Hepatocyte (in vitro differentiated cells): ENCODE data around the gene TSHZ3. TPM values are rescaled to one million over a fixed set of nuclear protein-coding genes. Genes with fewer than 3 reads are reported as not detected.

Experiments
- DNase-seq: peaks from one replicate; pipeline ENCODE4 v3.0.0-alpha.2; 2016; ENCODE audit warnings: low spot score
- H2AFZ ChIP-seq: fragments of 200-600 bp; sonication (generic); 2 replicates; pipeline ENCODE4 v1.6.0; 2016; ENCODE audit warnings: antibody characterized with exemption, mild to moderate bottlenecking
- H3K27ac ChIP-seq: fragments of 200-600 bp; sonication (generic); 2 replicates; pipeline ENCODE4 v1.5.1; 2016; ENCODE audit warnings: mild to moderate bottlenecking
- H3K27me3 ChIP-seq: fragments of 200-600 bp; sonication (generic); 2 replicates; pipeline ENCODE4 v1.6.1; 2016
- H3K36me3 ChIP-seq: fragments of 200-600 bp; sonication (generic); replicated peaks from 2 replicates; pipeline ENCODE4 v1.5.1; 2016; ENCODE audit warnings: low read depth; ENCODE audit not compliant: insufficient read depth
- H3K4me1 ChIP-seq: fragments of 200-600 bp; sonication (generic); 2 replicates; pipeline ENCODE4 v1.5.1; 2016; ENCODE audit warnings: mild to moderate bottlenecking, moderate library complexity; ENCODE audit not compliant: insufficient read depth
- H3K4me2 ChIP-seq: fragments of 200-600 bp; sonication (generic); 2 replicates; pipeline ENCODE4 v1.6.0; 2016
- H3K4me3 ChIP-seq: fragments of 200-600 bp; sonication (generic); 2 replicates; pipeline ENCODE4 v1.5.1; 2016; ENCODE audit warnings: mild to moderate bottlenecking
- H3K79me2 ChIP-seq: fragments of 200-600 bp; sonication (generic); 2 replicates; pipeline ENCODE4 v1.6.0; 2017; ENCODE audit warnings: mild to moderate bottlenecking
- H3K9me2 ChIP-seq: fragments of 200-600 bp; sonication (generic); replicated peaks from 2 replicates; pipeline ENCODE4 v1.6.0; 2017; ENCODE audit warnings: mild to moderate bottlenecking; ENCODE audit not compliant: insufficient read depth
- H3K9me3 ChIP-seq: fragments of 200-600 bp; sonication (generic); 2 replicates; pipeline ENCODE4 v1.5.1; 2016; ENCODE audit warnings: low read depth, mild to moderate bottlenecking
- H4K20me1 ChIP-seq: fragments of 200-600 bp; sonication (generic); 2 replicates; pipeline ENCODE4 v1.6.0; 2016; ENCODE audit warnings: mild to moderate bottlenecking; ENCODE audit not compliant: insufficient read depth, poor library complexity, severe bottlenecking
- EZH2 ChIP-seq: fragments of 200-600 bp; sonication (generic); IDR thresholded peaks from 2 replicates; pipeline ENCODE4 v1.6.1; 2016; ENCODE audit warnings: antibody characterized with exemption, mild to moderate bottlenecking, borderline replicate concordance
- EZH2phosphoT487 ChIP-seq: fragments of 200-600 bp; sonication (generic); IDR thresholded peaks from one replicate; pipeline ENCODE4 v1.6.1; 2018; ENCODE audit warnings: antibody characterized with exemption, mild to moderate bottlenecking, low read depth, moderate library complexity; ENCODE audit not compliant: unreplicated experiment, severe bottlenecking
- WGBS: methylation state at CpG from one replicate; pipeline ENCODE4 v1.1.6; 2016; ENCODE audit warnings: low lambda C conversion rate; ENCODE audit errors: missing lambda C conversion rate; 5-methylcytosine and 5-hydroxymethylcytosine counted together
- polyA plus RNA-seq: library from polyadenylated mRNA; unstranded; fragments of >200 nt; fragmentation: Nextera tagmentation; extraction: Ambion mirVana; gene quantifications from 2 replicates; pipeline ENCODE4 v1.2.1, GENCODE V29; 2016
- total RNA-seq: library from RNA; depleted of rRNA; stranded (reverse); fragments of >200 nt; gene quantifications from 2 replicates; pipeline ENCODE4 v1.2.3, GENCODE V29; 2014
- TF ChIP-seq, protein P1 (sequence below): fragments of 200-600 bp; sonication (generic); IDR thresholded peaks from 2 replicates; pipeline ENCODE4 v1.5.1; 2016; ENCODE audit warnings: antibody characterized with exemption, mild to moderate bottlenecking; ENCODE audit not compliant: poor library complexity

Gene TSHZ3
- total and polyA plus RNA-seq, 2 experiments from 2014 or later, result 4.9 to 5.3 TPM

DNA sequence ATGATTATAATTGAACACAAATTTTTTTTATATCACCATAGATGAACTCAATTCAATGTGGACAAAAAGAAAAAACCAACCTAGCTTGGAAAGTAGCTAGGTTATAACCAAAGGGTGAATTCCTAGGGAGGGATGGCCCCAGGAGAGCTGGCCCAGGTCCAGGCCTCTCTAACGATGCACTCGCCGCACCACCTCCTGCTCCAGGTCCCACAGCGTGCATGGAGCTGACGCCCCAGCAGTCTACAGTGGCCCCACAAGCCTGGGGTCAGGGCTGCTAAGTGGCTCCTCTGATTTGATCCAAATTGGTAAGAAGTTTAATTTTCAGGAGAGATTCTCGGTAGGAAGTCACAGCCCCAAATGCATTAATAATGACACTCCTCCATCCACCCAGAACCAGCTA is 48.8 kb downstream of the TSHZ3 start:
- H4K20me1 ChIP-seq, result no peaks in the 10 kb centered on the region
- no peak overlapping the region for H2AFZ ChIP-seq
- H3K4me3 ChIP-seq, result no peak overlapping the region
- no peaks in the 10 kb centered on the region for H3K4me1 ChIP-seq
- no peak for DNase-seq
- H3K36me3 ChIP-seq, result no peaks in the 10 kb centered on the region
- no peak overlapping the region for H3K27ac ChIP-seq
- TF ChIP-seq EZH2phosphoT487 (no peak), EZH2 (no peak)
- TF ChIP-seq, protein P1, sequence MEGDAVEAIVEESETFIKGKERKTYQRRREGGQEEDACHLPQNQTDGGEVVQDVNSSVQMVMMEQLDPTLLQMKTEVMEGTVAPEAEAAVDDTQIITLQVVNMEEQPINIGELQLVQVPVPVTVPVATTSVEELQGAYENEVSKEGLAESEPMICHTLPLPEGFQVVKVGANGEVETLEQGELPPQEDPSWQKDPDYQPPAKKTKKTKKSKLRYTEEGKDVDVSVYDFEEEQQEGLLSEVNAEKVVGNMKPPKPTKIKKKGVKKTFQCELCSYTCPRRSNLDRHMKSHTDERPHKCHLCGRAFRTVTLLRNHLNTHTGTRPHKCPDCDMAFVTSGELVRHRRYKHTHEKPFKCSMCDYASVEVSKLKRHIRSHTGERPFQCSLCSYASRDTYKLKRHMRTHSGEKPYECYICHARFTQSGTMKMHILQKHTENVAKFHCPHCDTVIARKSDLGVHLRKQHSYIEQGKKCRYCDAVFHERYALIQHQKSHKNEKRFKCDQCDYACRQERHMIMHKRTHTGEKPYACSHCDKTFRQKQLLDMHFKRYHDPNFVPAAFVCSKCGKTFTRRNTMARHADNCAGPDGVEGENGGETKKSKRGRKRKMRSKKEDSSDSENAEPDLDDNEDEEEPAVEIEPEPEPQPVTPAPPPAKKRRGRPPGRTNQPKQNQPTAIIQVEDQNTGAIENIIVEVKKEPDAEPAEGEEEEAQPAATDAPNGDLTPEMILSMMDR, result no peak
- peaks cover 21% of the 10 kb centered on the region for H3K79me2 ChIP-seq
- H3K27me3 ChIP-seq, result no peaks in the 10 kb centered on the region
- no peak overlapping the region for H3K4me2 ChIP-seq
- no peaks in the 10 kb centered on the region for H3K9me3 ChIP-seq
- WGBS, result 87% methylated on average over 6 of the region's 6 CpGs
- H3K9me2 ChIP-seq, result no peaks in the 10 kb centered on the region

DNA sequence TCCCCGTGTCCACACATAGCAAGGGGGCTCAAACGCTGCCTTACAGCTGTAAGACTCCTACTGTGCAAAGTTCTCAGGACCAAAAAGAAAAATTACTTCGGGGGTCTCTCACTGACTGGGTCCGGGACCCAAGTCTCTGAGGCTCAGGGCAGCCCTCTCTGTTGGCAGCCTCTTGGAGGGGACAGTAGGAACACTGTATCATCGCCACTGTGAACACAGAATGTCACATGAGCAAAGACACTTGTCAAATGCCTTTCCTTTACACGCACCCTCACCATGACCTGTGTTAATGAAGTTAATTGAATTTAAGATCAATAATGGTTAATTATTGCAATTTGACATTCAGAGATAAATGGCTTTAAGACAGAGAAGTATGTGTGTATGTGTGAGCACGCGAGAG is 49.6 kb downstream of the TSHZ3 start:
- no peaks in the 10 kb centered on the region for H4K20me1 ChIP-seq
- WGBS, result 92% methylated on average over 8 of the region's 8 CpGs
- H3K4me1 ChIP-seq, result no peaks in the 10 kb centered on the region
- peaks cover 26% of the 10 kb centered on the region for H3K79me2 ChIP-seq
- TF ChIP-seq EZH2phosphoT487, result no peak
- no peak for TF ChIP-seq EZH2
- TF ChIP-seq, protein P1, result no peak
- no peak overlapping the region for H2AFZ ChIP-seq
- no peak overlapping the region for H3K27ac ChIP-seq
- no peaks in the 10 kb centered on the region for H3K36me3 ChIP-seq
- H3K27me3 ChIP-seq, result no peaks in the 10 kb centered on the region
- H3K9me3 ChIP-seq, result no peaks in the 10 kb centered on the region
- H3K4me2 ChIP-seq, result no peak overlapping the region
- H3K4me3 ChIP-seq, result no peak overlapping the region
- DNase-seq, result no peak
- no peaks in the 10 kb centered on the region for H3K9me2 ChIP-seq

DNA sequence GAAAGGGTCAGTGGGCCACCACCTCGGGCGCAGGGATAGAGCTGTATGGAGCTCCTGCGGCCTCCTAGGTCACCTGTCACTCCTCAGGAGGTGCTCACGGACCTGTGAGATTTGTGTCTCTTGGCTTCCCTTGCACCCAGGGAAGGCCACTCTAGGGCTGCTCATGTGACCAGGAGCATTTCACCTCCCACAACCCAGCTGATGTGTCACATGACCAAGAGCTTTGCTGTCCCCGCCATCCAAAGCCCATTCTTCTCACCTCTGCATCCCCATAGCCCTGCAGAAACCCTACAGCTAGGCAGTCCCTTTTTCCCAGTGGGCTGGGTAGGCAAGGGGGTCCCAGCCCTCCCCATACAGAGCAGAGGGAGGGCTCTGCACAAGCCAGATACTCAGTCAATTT is 51.2 kb downstream of the TSHZ3 start:
- no peak for TF ChIP-seq EZH2
- no peak for TF ChIP-seq EZH2phosphoT487
- TF ChIP-seq, protein P1, result no peak

DNA sequence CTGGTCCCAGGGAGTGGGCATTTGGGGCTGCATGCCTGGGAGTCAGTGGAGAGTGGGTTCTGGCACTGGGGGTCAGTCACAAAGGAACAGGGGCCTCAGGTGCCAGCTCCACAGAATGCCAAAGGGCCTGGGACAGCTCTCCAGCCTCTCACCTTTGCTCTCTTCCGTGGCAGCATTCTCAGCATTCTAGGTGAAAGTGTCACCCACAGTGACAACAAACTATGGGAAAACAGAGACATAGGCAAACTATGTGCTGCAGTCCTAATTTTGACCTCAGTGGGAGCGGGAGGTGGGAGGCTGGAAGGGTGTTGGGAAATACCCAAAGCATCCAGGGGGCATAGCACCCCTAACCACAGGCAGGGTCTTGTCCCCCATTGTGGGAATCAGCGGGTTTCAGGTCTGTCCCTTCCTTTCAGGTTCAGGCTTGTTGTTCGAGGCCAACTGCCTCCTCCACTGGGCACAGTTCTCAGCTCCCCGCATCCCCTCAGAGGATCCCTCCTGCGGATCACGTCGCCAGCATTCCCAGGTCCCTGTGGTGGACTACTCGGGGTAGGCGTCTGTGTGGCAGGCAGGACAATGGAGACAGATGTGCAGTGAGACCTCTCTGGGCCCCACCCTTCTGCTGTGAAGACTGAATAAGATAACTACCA is 52.4 kb downstream of the TSHZ3 start:
- Histone ChIP-seq H3K9me3 (no peaks in the 10 kb centered on the region), H3K4me2 (no peak overlapping the region), H3K4me1 (no peaks in the 10 kb centered on the region), H3K4me3 (no peak overlapping the region), H3K27me3 (no peaks in the 10 kb centered on the region), H3K9me2 (no peaks in the 10 kb centered on the region), H3K27ac (no peak overlapping the region), H4K20me1 (no peaks in the 10 kb centered on the region), H3K36me3 (no peaks in the 10 kb centered on the region), H3K79me2 (peaks cover 18% of the 10 kb centered on the region), H2AFZ (no peak overlapping the region)
- TF ChIP-seq EZH2, result no peak
- no peak for TF ChIP-seq EZH2phosphoT487
- TF ChIP-seq, protein P1, result no peak
- DNase-seq, result no peak
- 96% methylated on average over 10 of the region's 10 CpGs for WGBS

More for the DNA sequence above, 51.2 kb downstream of the TSHZ3 start:
- Histone ChIP-seq H3K9me3 (no peaks in the 10 kb centered on the region), H2AFZ (no peak overlapping the region), H3K4me1 (no peaks in the 10 kb centered on the region), H3K4me2 (no peak overlapping the region), H3K4me3 (no peak overlapping the region), H3K79me2 (peaks cover 27% of the 10 kb centered on the region), H3K36me3 (no peaks in the 10 kb centered on the region), H3K27me3 (no peaks in the 10 kb centered on the region), H4K20me1 (no peaks in the 10 kb centered on the region), H3K9me2 (no peaks in the 10 kb centered on the region), H3K27ac (no peak overlapping the region)
- 77% methylated on average over 5 of the region's 5 CpGs for WGBS
- no peak for DNase-seq
